Spinal cord (tissue), 10 donors: ENCODE data around the gene SH3RF3. TPM values are rescaled to one million over a fixed set of nuclear protein-coding genes. Genes with fewer than 3 reads are reported as not detected.
A peak's percentile ranks its signal among the peaks of the same experiment; 100 is the strongest.

ENCODE experiments used
- DNase-seq, 6 donors: peaks; one replicate each; pipeline versions ENCODE4 v3.0.0 to v3.0.0-alpha.2; 2013 to 2015; ENCODE audit warnings: low spot score in 6 of 6, low read depth in 4 of 6
- H3K27ac ChIP-seq: one replicate; pipeline ENCODE4 v1.5.1; 2013; ENCODE audit warnings: low read depth, low read length, control low read depth
- H3K27me3 ChIP-seq: one replicate; pipeline ENCODE4 v1.6.1; 2013; ENCODE audit warnings: low read length; ENCODE audit not compliant: control insufficient read depth, insufficient read depth
- H3K36me3 ChIP-seq: one replicate; pipeline ENCODE4 v1.6.1; 2013; ENCODE audit warnings: low read length; ENCODE audit not compliant: control insufficient read depth, insufficient read depth
- H3K4me1 ChIP-seq: one replicate; pipeline ENCODE4 v1.6.1; 2013; ENCODE audit warnings: low read length; ENCODE audit not compliant: control insufficient read depth, insufficient read depth
- H3K4me3 ChIP-seq: one replicate; pipeline ENCODE4 v1.5.1; 2013; ENCODE audit warnings: low read depth, low read length, control low read depth
- H3K9me3 ChIP-seq: one replicate; pipeline ENCODE4 v1.6.1; 2013; ENCODE audit warnings: low read length; ENCODE audit not compliant: control insufficient read depth, insufficient read depth
- WGBS: methylation state at CpG from one replicate; pipeline ENCODE4 v1.1.5; 2013; ENCODE audit warnings: missing lambda C conversion rate; ENCODE audit not compliant: insufficient coverage; 5-methylcytosine and 5-hydroxymethylcytosine counted together
- polyA plus RNA-seq, 2 donors: library from polyadenylated mRNA; unstranded; fragments of 120-200 nt; gene quantifications; one replicate each; pipeline ENCODE4 v1.2.1, GENCODE V29; 2013; ENCODE audit not compliant: insufficient read length in 2 of 2
- total RNA-seq, 2 donors: library from RNA; depleted of rRNA in 1 of 2; stranded (reverse); fragments of 120-200 nt in 1 of 2; fragments of >200 nt in 1 of 2; gene quantifications; one replicate each; pipeline versions ENCODE4 v1.2.3 to v1.2.4, GENCODE V29; 2013 to 2014
- donor health status: healthy.

Gene SH3RF3
- total and polyA plus RNA-seq, 4 donors: 4.8 to 11.8 (median 7.8) TPM

DNA sequence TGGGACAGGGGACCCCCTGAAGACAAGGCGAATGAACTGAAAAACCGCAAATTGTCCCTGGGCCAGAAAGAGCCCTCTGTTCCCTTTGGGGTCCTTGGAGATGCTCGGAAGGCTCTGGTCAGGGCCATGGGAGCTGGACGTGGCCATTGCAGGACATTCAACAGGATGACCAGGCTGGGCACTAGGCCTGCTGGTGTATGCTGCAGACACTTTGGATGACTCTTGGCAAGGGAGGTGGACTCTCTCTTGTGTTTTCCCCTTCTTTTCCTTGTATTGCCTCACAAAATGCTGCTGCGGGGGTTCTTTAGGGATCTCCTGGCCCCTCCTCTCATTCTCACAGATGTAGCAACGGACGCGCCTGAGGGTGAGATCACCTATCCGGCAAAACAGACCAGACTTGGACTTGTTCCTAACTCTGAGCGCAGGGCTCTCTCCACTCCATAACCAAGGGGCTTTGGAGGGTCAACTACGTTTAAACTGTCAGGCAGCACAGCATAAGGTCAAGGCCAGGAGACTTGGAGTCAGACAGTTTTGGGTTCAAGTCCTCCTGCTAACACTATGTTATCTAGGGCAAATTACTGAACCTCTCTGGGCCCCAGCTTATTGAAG is 41.8 kb upstream of the SH3RF3 start:
- DNase-seq: no peak
- Histone ChIP-seq H3K36me3 (no peaks in the 10 kb centered on the region), H3K4me1 (no peaks in the 10 kb centered on the region), H3K27ac (no peak overlapping the region), H3K9me3 (no peaks in the 10 kb centered on the region), H3K4me3 (no peak overlapping the region), H3K27me3 (no peaks in the 10 kb centered on the region)
- WGBS: 96% methylated on average over 11 of the region's 11 CpGs

DNA sequence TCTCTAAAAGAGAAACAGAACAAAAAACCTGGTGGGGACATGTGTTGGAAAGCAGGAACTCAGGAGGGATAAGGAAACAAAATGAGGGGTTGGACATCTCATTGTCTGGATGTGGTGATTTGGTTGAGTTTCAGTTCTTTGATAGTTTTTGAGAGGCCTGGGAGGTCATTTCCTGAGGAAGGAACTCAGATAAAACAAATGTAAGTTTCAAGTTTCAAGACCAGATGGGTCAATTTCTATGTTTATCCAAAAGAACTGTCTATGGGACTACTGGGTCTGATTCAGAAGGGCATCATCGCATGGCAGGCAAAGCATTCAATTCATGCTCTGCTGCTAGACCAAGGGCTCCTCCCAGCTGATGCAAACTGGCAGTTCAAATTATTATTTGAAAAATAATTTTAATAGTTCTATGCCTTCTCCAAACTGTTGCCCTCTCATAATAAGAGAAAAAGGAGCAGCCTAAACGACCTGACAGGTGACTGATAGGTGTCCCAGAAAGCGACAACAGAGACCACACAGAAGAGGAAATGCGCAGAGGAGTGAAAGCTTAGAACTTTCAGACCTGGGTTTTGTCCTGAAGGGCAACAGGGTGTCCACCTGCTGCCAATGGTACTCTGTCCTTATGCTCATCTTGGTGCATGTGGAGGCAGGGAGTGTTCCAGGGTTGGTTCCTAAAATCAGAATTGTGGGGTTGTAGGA is 39.3 kb upstream of the SH3RF3 start:
- no peaks in the 10 kb centered on the region for H3K27me3 ChIP-seq
- no peak for DNase-seq
- H3K27ac ChIP-seq: no peak overlapping the region
- WGBS: 86% methylated on average over 4 of the region's 4 CpGs
- no peaks in the 10 kb centered on the region for H3K4me1 ChIP-seq
- no peak overlapping the region for H3K4me3 ChIP-seq
- no peaks in the 10 kb centered on the region for H3K36me3 ChIP-seq
- peaks cover 6% of the 10 kb centered on the region for H3K9me3 ChIP-seq

DNA sequence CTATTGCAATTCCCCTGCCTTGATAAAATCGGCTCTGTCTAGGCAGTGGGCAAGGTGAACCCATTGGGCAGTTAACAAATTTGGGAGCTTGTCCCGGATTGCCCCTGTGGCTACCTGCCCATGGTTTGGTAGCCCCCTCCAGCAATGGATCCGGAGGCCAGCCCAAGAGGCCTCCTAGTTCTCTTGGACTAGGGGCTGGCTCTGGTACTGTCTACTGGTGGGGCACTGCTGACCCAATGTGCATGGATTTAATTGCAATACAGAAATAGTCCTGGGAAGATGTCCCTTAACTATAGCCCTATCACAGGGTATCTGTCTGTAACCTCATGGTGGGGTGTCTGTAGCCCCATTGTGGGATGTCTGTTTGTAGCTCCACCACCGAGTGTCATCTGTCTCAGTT is 37.5 kb upstream of the SH3RF3 start:
- no peak for DNase-seq
- 94% methylated on average over 4 of the region's 4 CpGs for WGBS
- H3K4me3 ChIP-seq: no peak overlapping the region
- no peaks in the 10 kb centered on the region for H3K4me1 ChIP-seq
- no peaks in the 10 kb centered on the region for H3K27me3 ChIP-seq
- no peak overlapping the region for H3K27ac ChIP-seq
- H3K36me3 ChIP-seq: no peaks in the 10 kb centered on the region
- H3K9me3 ChIP-seq: peaks cover 6% of the 10 kb centered on the region

DNA sequence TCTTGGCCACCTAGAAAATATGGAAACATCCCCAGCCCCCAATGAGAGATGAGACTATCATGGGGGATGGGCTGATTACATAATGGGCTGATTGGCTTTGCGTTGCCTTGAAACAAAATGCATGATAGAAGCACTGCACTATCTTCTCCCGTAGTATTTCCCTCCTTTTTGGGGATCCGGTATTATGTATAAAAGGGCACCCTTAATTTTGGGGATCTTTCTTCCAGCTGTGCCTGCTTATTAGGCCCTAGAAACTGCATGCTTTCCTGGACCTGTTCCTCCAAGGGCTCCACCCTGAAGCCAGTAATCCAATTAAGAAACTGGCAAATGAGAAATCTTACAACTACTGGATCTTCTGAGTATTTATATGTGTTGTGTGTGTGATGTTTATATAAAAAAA is 34.9 kb upstream of the SH3RF3 start:
- DNase-seq: no peak
- WGBS: 100% methylated on average over 3 of the region's 3 CpGs

GRCh38 chr2:109098251-109098920 is 30.6 kb upstream of the SH3RF3 start:
- H3K9me3 ChIP-seq: peaks cover 4% of the 10 kb centered on the region
- no peak for DNase-seq
- H3K36me3 ChIP-seq: no peaks in the 10 kb centered on the region
- H3K4me1 ChIP-seq: no peaks in the 10 kb centered on the region
- peaks cover 2% of the 10 kb centered on the region for H3K27me3 ChIP-seq
- no peak overlapping the region for H3K27ac ChIP-seq
- no peak overlapping the region for H3K4me3 ChIP-seq
- 100% methylated on average over 1 of the region's 3 CpGs for WGBS

More for the DNA sequence above, 34.9 kb upstream of the SH3RF3 start:
- Histone ChIP-seq H3K27me3 (no peaks in the 10 kb centered on the region), H3K27ac (no peak overlapping the region), H3K9me3 (peaks cover 6% of the 10 kb centered on the region), H3K4me3 (no peak overlapping the region), H3K4me1 (no peaks in the 10 kb centered on the region), H3K36me3 (no peaks in the 10 kb centered on the region)

- Histone ChIP-seq H3K27ac (no peak overlapping the region), H3K9me3 (peaks cover 4% of the 10 kb centered on the region), H3K4me1 (no peaks in the 10 kb centered on the region), H3K36me3 (no peaks in the 10 kb centered on the region), H3K4me3 (no peak overlapping the region), H3K27me3 (peaks cover 2% of the 10 kb centered on the region)
- 90% methylated on average over 6 of the region's 7 CpGs for WGBS
- DNase-seq: no peak
Measured at GRCh38 chr2:109098921-109099273, 30.1 kb upstream of the SH3RF3 start.

GRCh38 chr2:109102588-109103233 is 26.3 kb upstream of the SH3RF3 start:
- H3K4me3 ChIP-seq: no peak overlapping the region
- no peak overlapping the region for H3K27ac ChIP-seq
- no peaks in the 10 kb centered on the region for H3K4me1 ChIP-seq
- H3K27me3 ChIP-seq: peaks cover 2% of the 10 kb centered on the region
- WGBS: 12% methylated on average over 6 of the region's 10 CpGs
- H3K36me3 ChIP-seq: no peaks in the 10 kb centered on the region
- peak in 1 of 6 donors; percentile 61 for DNase-seq
- no peaks in the 10 kb centered on the region for H3K9me3 ChIP-seq

DNA sequence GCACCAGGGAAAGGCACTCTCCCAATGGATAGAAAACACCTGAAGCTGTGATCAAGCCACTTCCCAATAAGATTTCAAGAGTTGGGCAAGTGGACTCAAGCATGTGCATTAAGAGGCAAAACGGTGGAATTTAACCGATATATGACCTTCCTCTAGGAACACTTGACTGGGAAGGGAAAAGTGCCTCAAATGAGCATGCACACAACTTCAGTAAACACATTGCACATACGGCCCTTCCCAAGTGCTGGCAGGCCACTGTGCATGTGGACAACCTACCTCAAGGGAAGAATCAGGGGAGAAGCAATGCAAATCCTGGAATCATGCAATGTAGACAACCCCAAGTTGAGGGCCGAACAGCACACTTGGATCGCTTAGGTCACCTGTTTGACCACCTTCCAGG is 23.9 kb upstream of the SH3RF3 start:
- 84% methylated on average over 3 of the region's 5 CpGs for WGBS
- H3K4me1 ChIP-seq: peaks cover 5% of the 10 kb centered on the region
- H3K27me3 ChIP-seq: peaks cover 2% of the 10 kb centered on the region
- no peaks in the 10 kb centered on the region for H3K36me3 ChIP-seq
- no peak overlapping the region for H3K27ac ChIP-seq
- DNase-seq: no peak
- no peaks in the 10 kb centered on the region for H3K9me3 ChIP-seq
- no peak overlapping the region for H3K4me3 ChIP-seq

GRCh38 chr2:109108740-109109139 is 20.3 kb upstream of the SH3RF3 start:
- no peaks in the 10 kb centered on the region for H3K36me3 ChIP-seq
- no peak for DNase-seq

More at GRCh38 chr2:109108740-109109139, 20.3 kb upstream of the SH3RF3 start:
- no peak overlapping the region for H3K4me3 ChIP-seq
- 85% methylated on average over 9 of the region's 9 CpGs for WGBS
- H3K27ac ChIP-seq: no peak overlapping the region
- H3K4me1 ChIP-seq: peaks cover 5% of the 10 kb centered on the region
- H3K27me3 ChIP-seq: no peaks in the 10 kb centered on the region
- H3K9me3 ChIP-seq: no peaks in the 10 kb centered on the region
